Caco-2 (cell line): ENCODE results near the gene FRMD8. TPM values are rescaled to one million over a fixed set of nuclear protein-coding genes. Genes with fewer than 3 reads are reported as not detected.

ENCODE experiments used
- BruUV-seq: library from RNA; stranded (reverse); fragments of 400-500 nt; replicated peaks from 2 replicates; lab custom pipeline; 2021; lab: Mats Ljungman, UMichigan
- CTCF ChIA-PET: fragments of 300-600 bp; sonication (Branson Sonifier 250); formaldehyde crosslinking; loops from one replicate; lab custom pipeline; 2022; ENCODE audit warnings: antibody characterized with exemption; lab: Charles Lee
- POLR2A ChIA-PET: fragments of 300-600 bp; sonication (Branson Sonifier 250); formaldehyde crosslinking; loops from one replicate; lab custom pipeline; 2022; ENCODE audit warnings: antibody characterized with exemption; lab: Charles Lee
- DNase-seq, 2 experiments: peaks; one replicate each; pipeline versions ENCODE4 v3.0.0 to v3.0.0-alpha.2; 2020 to 2022
- H3K27me3 ChIP-seq: replicated peaks from 2 replicates; pipeline ENCODE4 v1.6.0; 2011; ENCODE audit warnings: low read length; ENCODE audit not compliant: control insufficient read depth, insufficient read depth
- H3K36me3 ChIP-seq: 2 replicates; pipeline ENCODE4 v1.5.1; 2011; ENCODE audit warnings: low read length; ENCODE audit not compliant: control insufficient read depth, insufficient read depth
- H3K4me1 ChIP-seq: fragments of 250-450 bp; sonication (Bioruptor Pico); 2 replicates; pipeline ENCODE4 v1.5.1; 2020; ENCODE audit warnings: mild to moderate bottlenecking
- H3K4me3 ChIP-seq: 2 replicates; pipeline ENCODE4 v1.5.1; 2011; ENCODE audit warnings: low read depth, mild to moderate bottlenecking, control low read depth, low read length
- H3K9me3 ChIP-seq: fragments of 250-450 bp; sonication (Bioruptor Pico); 2 replicates; pipeline ENCODE4 v1.5.1; 2020; ENCODE audit warnings: mild to moderate bottlenecking, moderate library complexity
- H3K27ac Mint-ChIP-seq: one replicate; pipeline ENCODE4 v1.8.0; 2022; ENCODE audit warnings: mixed read lengths; ENCODE audit not compliant: unreplicated experiment
- H3K27me3 Mint-ChIP-seq: one replicate; pipeline ENCODE4 v1.8.0; 2022; ENCODE audit warnings: mixed read lengths; ENCODE audit not compliant: insufficient read depth, unreplicated experiment
- H3K36me3 Mint-ChIP-seq: one replicate; pipeline ENCODE4 v1.8.0; 2022; ENCODE audit warnings: mild to moderate bottlenecking, mixed read lengths; ENCODE audit not compliant: insufficient read depth, unreplicated experiment
- H3K4me1 Mint-ChIP-seq: one replicate; pipeline ENCODE4 v1.8.0; 2022; ENCODE audit warnings: low read depth, mixed read lengths; ENCODE audit not compliant: unreplicated experiment
- H3K4me3 Mint-ChIP-seq: one replicate; pipeline ENCODE4 v1.8.0; 2022; ENCODE audit warnings: mild to moderate bottlenecking, moderate library complexity, mixed read lengths; ENCODE audit not compliant: unreplicated experiment
- H3K9me3 Mint-ChIP-seq: one replicate; pipeline ENCODE4 v1.8.0; 2022; ENCODE audit warnings: mixed read lengths; ENCODE audit not compliant: unreplicated experiment
- CTCF ChIP-seq, 2 experiments: fragments of 200-600 bp in 1 of 2; IDR thresholded peaks; 1 replicate in 1 of 2; 2 replicates in 1 of 2; pipeline versions ENCODE4 v1.5.1 to v1.8.0; 2011 to 2022; ENCODE audit warnings: antibody characterized with exemption in 1 of 2, control low read depth in 1 of 2, inconsistent platforms in 1 of 2, low read depth in 1 of 2, low read length in 1 of 2, mild to moderate bottlenecking in 1 of 2, moderate library complexity in 1 of 2; ENCODE audit not compliant: insufficient read depth in 1 of 2, severe bottlenecking in 1 of 2, unreplicated experiment in 1 of 2
- intact Hi-C: fragments of 100-400 bp; cut with micrococcal nuclease; formaldehyde crosslinking; loops from one replicate; pipeline ENCODE4 v1.10.0; 2022; ENCODE audit not compliant: unreplicated experiment
- total RNA-seq: library from RNA; stranded (reverse); gene quantifications from 2 replicates; pipeline ENCODE4 v1.2.3, GENCODE V29; 2022

Gene FRMD8
- total RNA-seq, 1 experiment from 2014 or later = 38.2 TPM

GRCh38 chr11:65419460-65419771, 33.0 kb downstream of the FRMD8 start:
- no peak for TF ChIP-seq CTCF (IDR thresholded peaks at IDR 0.05; ENCODE audit: insufficient read depth in 1 of 2, low read depth in 1 of 2, low read length in 1 of 2, severe bottlenecking in 1 of 2, unreplicated experiment in 1 of 2)
- Mint-ChIP-seq H3K27me3 (peaks cover 5% of the 10 kb centered on the region), H3K4me1 (peaks cover 51% of the 10 kb centered on the region), H3K4me3 (peak overlapping the region; percentile 73), H3K9me3 (no peaks in the 10 kb centered on the region), H3K27ac (peak overlapping the region; percentile 95), H3K36me3 (peaks cover 61% of the 10 kb centered on the region)
- ChIA-PET CTCF (interaction anchor here (0.5 to 4.2 kb wide), 13 partner anchors 23 to 144 kb away, joined by 3 to 21 read pairs (median 5); partner anchors contain the start of gene SCYL1), POLR2A (interaction anchor here (0.6 to 7.8 kb wide), 12 partner anchors 10 to 88 kb away, joined by 3 to 104 read pairs (median 7); partner anchors contain the start of genes FRMD8 and MALAT1)
- H3K4me3 ChIP-seq = peak overlapping the region; percentile 2
- DNase-seq = no peak
- no peaks in the 10 kb centered on the region for H3K27me3 ChIP-seq
- H3K4me1 ChIP-seq = peaks cover 55% of the 10 kb centered on the region
- peaks cover 2% of the 10 kb centered on the region; the same call in 1 of the 2 replicates for H3K36me3 ChIP-seq
- no peaks in the 10 kb centered on the region for H3K9me3 ChIP-seq
- intact Hi-C loops = loop anchor here (2.0 to 5.0 kb wide), 3 partner anchors 49 to 142 kb away; no protein-coding TSS in a partner anchor
- no TSS peak for BruUV-seq

GRCh38 chr11:65419772-65420481, 33.5 kb downstream of the FRMD8 start:
- TF ChIP-seq CTCF (IDR thresholded peaks at IDR 0.05; ENCODE audit: insufficient read depth in 1 of 2, low read depth in 1 of 2, low read length in 1 of 2, severe bottlenecking in 1 of 2, unreplicated experiment in 1 of 2) = no peak
- POLR2A ChIA-PET = interaction anchor here (0.5 to 7.8 kb wide), 13 partner anchors 9 to 91 kb away, joined by 3 to 104 read pairs (median 5); partner anchors contain the start of gene MALAT1
- intact Hi-C loops = loop anchor here (2.0 to 5.0 kb wide), 3 partner anchors 49 to 143 kb away; no protein-coding TSS in a partner anchor
- Mint-ChIP-seq H3K27me3 (peaks cover 5% of the 10 kb centered on the region), H3K4me1 (peaks cover 57% of the 10 kb centered on the region), H3K36me3 (peaks cover 66% of the 10 kb centered on the region), H3K9me3 (no peaks in the 10 kb centered on the region), H3K27ac (peak overlapping the region; percentile 95), H3K4me3 (peak overlapping the region; percentile 73)
- no TSS peak for BruUV-seq
- CTCF ChIA-PET = interaction anchor here (0.5 to 4.2 kb wide), 13 partner anchors 23 to 105 kb away, joined by 3 to 21 read pairs (median 5); partner anchors contain the start of gene SCYL1
- Histone ChIP-seq H3K4me3 (no peak overlapping the region), H3K9me3 (no peaks in the 10 kb centered on the region), H3K27me3 (no peaks in the 10 kb centered on the region), H3K4me1 (peaks cover 55% of the 10 kb centered on the region), H3K36me3 (peaks cover 2% of the 10 kb centered on the region; the same call in 1 of the 2 replicates)
- DNase-seq = peak; percentile 80 to 87

- Mint-ChIP-seq H3K4me1 (peaks cover 59% of the 10 kb centered on the region), H3K36me3 (peaks cover 68% of the 10 kb centered on the region)
Observed at GRCh38 chr11:65420506-65420905, 34.1 kb downstream of the FRMD8 start.

More at GRCh38 chr11:65420506-65420905, 34.1 kb downstream of the FRMD8 start:
- Mint-ChIP-seq H3K27ac (peak overlapping the region; percentile 95), H3K9me3 (no peaks in the 10 kb centered on the region), H3K27me3 (peaks cover 5% of the 10 kb centered on the region), H3K4me3 (peak overlapping the region; percentile 92)
- Histone ChIP-seq H3K27me3 (no peaks in the 10 kb centered on the region), H3K36me3 (peaks cover 4% of the 10 kb centered on the region; the same call in 1 of the 2 replicates), H3K4me1 (peaks cover 59% of the 10 kb centered on the region), H3K4me3 (no peak overlapping the region), H3K9me3 (no peaks in the 10 kb centered on the region)
- intact Hi-C loops = no loop called here
- ChIA-PET CTCF (interaction anchor here (1.1 to 4.2 kb wide), 5 partner anchors 48 to 105 kb away, joined by 3 to 21 read pairs (median 6); no protein-coding TSS in a partner anchor), POLR2A (interaction anchor here (0.5 to 7.8 kb wide), 11 partner anchors 9 to 90 kb away, joined by 3 to 104 read pairs (median 4); partner anchors contain the start of gene MALAT1)
- no peak for TF ChIP-seq CTCF (IDR thresholded peaks at IDR 0.05; ENCODE audit: insufficient read depth in 1 of 2, low read depth in 1 of 2, low read length in 1 of 2, severe bottlenecking in 1 of 2, unreplicated experiment in 1 of 2)
- DNase-seq = no peak
- BruUV-seq = no TSS peak
